Stimulated activated naive CD4-positive, alpha-beta T cell (primary cell): ENCODE data around the gene PCDHB9.

Source experiments
- DNase-seq, 6 experiments: peaks; one replicate each; lab custom pipeline; 2025; lab: John Stamatoyannopoulos, UW

Gene PCDHB9

DNA sequence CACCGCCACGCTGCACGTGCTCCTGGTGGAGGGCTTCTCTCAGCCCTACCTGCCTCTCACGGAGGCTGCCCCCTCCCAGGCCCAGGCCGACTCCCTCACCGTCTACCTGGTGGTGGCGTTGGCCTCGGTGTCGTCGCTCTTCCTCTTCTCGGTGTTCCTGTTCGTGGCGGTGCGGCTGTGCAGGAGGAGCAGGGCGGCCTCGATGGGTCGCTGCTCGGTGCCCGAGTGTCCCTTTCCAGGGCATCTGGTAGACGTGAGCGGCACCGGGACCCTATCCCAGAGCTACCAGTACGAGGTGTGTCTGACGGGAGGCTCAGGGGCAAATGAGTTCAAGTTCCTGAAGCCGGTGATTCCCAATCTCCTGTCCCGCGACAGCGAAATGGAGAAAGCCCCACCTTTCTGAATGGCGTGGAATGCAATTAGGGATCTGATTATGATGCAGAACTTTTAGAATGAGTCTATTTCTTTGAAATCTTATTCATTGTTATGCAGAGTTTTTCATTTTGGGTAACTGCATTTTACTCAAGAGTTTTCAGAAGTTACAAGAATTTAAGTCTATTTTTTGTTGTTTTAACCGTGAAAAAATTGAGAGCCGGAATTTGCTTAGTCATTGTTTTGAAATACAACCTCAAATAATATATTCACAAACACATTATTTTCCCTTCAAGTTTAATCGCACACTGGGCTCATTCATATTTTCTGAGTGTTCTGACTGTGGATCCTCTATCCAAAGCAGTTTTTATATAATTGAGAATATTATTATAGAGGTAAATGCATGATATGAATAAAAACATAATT lies 49.8 kb downstream of the PCDHB9 start:
- no peak for DNase-seq
